GM19324 (cell line): ENCODE data around the gene SMIM5.
"Not testable (repeated sequence)": the region's sequence is repeated elsewhere in the genome, so short reads cannot be mapped to it uniquely, and the experiment has no call there.

Experiments used
- ATAC-seq: cut with Tn5 transposase; IDR thresholded peaks from one replicate; pipeline ENCODE4 v1.9.1; 2021; ENCODE audit warnings: mild to moderate bottlenecking, moderate library complexity; ENCODE audit not compliant: unreplicated experiment, low FRiP score

The SMIM5 gene

GRCh38 chr17:75632863-75633485 is at the start of gene SMIM5:
TSS of gene SMIM5 (plus strand) at chr17:75633434. CDS start at chr17:75640202, 6,768 bp downstream.
- no peak for ATAC-seq

GRCh38 chr17:75584849-75585175 is 48.4 kb upstream of the SMIM5 start:
- no peak for ATAC-seq

- ATAC-seq: no peak
Measured at GRCh38 chr17:75587675-75588595, 45.3 kb upstream of the SMIM5 start, which contains the start of gene MYO15B. TSS of gene MYO15B (plus strand) at chr17:75587800. CDS start at chr17:75588058, 258 bp downstream.

- ATAC-seq: peak; percentile 0
Measured at GRCh38 chr17:75588596-75589011, 44.6 kb upstream of the SMIM5 start.

GRCh38 chr17:75589012-75589918 is 44.0 kb upstream of the SMIM5 start:
- ATAC-seq: peak; percentile 74

GRCh38 chr17:75589919-75590303 is 43.3 kb upstream of the SMIM5 start:
- no peak for ATAC-seq

- no peak for ATAC-seq
Measured at GRCh38 chr17:75590314-75590761, 42.9 kb upstream of the SMIM5 start.

- ATAC-seq: no peak
Measured at GRCh38 chr17:75590849-75591721, 42.1 kb upstream of the SMIM5 start.

- ATAC-seq: no peak
Measured at GRCh38 chr17:75591722-75592302, 41.4 kb upstream of the SMIM5 start.

GRCh38 chr17:75592348-75593020 is 40.8 kb upstream of the SMIM5 start:
- no peak for ATAC-seq

- not testable (repeated sequence) for ATAC-seq
Measured at GRCh38 chr17:75593430-75593829, 39.8 kb upstream of the SMIM5 start.

GRCh38 chr17:75594499-75595283 is 38.5 kb upstream of the SMIM5 start:
- ATAC-seq: no peak

GRCh38 chr17:75595284-75595919 is 37.8 kb upstream of the SMIM5 start:
- ATAC-seq: no peak

- no peak for ATAC-seq
Measured at GRCh38 chr17:75595920-75596313, 37.3 kb upstream of the SMIM5 start.

- ATAC-seq: no peak
Measured at GRCh38 chr17:75596320-75597087, 36.7 kb upstream of the SMIM5 start.

GRCh38 chr17:75601057-75601987 is 31.9 kb upstream of the SMIM5 start:
- ATAC-seq: no peak
